GM18519 (cell line): ENCODE measurements around the gene AMOT.
A peak's percentile ranks its signal among the peaks of the same experiment; 100 is the strongest.

ENCODE experiments used
- ATAC-seq: cut with Tn5 transposase; IDR thresholded peaks from one replicate; pipeline ENCODE4 v1.9.1; 2021; ENCODE audit warnings: mild to moderate bottlenecking, moderate library complexity; ENCODE audit not compliant: unreplicated experiment, low FRiP score

The AMOT gene

GRCh38 chrX:112808007-112808406 is 32.6 kb downstream of the AMOT start:
- ATAC-seq: no peak

GRCh38 chrX:112803060-112803459 is 37.6 kb downstream of the AMOT start:
- ATAC-seq: no peak

DNA sequence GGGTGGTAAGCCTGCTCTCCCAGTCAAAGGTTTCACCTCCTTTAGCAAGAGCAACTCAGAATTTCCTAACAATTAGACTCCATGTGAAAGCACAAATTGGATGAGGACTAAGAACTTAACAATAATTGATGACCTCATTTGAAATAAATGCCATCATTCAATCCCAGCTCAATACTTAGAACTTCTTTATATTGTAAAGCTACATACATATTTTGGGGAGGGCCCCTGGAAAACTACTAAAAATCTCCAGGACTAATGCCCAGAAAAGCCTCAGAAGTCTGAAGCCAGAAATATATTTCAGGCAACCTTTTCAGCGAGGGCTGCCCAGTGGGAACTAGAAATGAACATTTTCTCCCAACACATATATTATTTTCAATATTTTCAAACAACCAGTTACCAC is 38.1 kb downstream of the AMOT start:
- no peak for ATAC-seq

DNA sequence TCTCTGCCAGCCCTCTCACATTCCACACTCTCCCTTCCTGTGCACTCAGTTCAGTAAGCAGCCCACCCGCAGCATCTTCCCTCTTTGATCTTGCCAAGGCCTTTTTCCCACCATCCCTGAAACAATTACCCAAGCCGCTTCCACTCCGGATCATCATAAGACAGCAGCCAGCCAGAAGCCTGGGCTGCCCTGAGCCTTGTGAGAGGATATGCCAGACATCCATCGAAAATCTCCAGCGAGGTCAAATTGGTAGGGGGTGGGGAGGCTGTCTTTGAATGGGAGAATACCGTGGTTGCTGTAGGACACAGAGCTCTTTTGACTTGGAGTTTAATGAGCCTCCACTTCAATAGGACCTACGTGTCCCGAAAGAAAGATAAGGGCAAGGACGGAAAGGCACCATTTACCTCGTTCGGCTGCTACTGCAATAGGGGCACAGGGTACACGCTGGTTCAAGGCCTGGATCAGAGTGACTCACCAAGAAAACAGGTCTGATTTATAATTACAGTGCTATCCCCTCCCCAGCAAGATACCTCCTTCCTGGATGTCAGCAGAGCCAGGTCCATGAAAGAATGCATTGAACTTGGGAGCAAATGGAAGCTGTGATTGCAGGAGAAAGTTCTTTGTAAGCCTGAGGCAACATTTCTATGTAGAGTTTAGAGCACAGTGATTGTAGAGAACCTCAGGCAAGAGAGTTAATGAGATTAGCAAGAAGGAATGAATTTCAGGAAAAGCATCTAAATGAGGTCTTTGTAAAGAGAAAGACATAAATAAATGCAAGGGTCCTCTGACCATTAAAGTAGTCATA is 39.5 kb downstream of the AMOT start:
- no peak for ATAC-seq

GRCh38 chrX:112799425-112799824 is 41.2 kb downstream of the AMOT start:
- no peak for ATAC-seq

GRCh38 chrX:112798736-112799135 is 41.9 kb downstream of the AMOT start:
- no peak for ATAC-seq

GRCh38 chrX:112789931-112790330 is 50.7 kb downstream of the AMOT start:
- no peak for ATAC-seq

DNA sequence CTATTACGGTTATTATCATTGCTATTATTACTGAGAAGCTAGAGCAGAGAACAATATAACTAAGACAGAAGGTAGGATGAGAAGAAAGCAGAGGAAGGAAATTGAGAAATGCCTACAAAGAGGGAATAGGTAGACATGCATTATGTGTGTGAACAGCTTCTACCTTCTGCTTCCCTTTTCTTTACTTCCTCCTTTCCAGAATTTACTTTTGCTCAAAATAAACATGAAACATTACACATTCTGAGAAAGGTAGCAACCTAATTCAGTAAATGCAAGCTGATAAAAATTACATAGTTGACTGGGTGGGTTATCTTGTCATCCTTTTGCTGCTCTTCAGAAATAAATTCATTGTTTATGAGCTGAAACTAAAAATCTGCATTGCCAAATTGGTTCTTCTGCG is 54.6 kb downstream of the AMOT start:
- ATAC-seq: no peak

DNA sequence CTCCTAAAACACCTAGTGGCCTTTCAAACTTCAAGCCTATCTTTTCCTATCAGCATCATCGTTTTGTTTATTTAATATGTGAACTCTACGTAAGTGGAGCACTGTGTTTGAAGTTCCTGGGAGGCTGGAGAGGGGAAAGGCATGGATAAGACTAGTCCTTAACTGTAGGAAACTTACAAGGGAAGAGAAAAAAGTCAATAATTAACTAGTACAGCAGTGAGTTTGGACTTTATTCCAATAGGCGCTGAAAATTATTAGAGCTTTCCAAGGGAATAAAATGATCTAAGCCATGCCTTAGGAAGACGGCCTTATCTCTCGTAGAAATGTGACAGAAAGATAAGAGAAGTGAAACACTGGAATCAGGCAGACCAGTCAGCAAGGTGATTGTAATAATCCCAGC is 55.3 kb downstream of the AMOT start:
- no peak for ATAC-seq

DNA sequence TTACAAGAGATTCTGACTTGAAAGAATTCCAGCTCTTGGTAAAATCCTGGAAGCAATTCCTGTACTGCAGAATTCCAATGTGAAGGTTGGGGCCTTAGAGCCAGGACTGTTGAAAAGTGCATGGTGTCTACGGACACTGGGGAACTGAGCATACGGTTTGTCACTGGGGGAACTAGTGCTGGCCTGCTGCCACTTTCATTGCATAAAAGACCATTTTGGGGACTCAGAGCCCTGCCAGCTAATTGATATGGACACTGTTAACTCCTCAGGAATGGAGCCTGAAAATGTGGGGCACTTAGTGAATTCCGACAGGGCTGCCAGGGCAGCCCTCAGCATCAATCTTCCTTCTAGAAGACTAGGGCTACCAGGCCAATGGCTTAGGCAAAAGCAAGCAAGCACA is 55.9 kb downstream of the AMOT start:
- ATAC-seq: no peak

- ATAC-seq: no peak
Measured at GRCh38 chrX:112779139-112779538, 61.5 kb downstream of the AMOT start.

DNA sequence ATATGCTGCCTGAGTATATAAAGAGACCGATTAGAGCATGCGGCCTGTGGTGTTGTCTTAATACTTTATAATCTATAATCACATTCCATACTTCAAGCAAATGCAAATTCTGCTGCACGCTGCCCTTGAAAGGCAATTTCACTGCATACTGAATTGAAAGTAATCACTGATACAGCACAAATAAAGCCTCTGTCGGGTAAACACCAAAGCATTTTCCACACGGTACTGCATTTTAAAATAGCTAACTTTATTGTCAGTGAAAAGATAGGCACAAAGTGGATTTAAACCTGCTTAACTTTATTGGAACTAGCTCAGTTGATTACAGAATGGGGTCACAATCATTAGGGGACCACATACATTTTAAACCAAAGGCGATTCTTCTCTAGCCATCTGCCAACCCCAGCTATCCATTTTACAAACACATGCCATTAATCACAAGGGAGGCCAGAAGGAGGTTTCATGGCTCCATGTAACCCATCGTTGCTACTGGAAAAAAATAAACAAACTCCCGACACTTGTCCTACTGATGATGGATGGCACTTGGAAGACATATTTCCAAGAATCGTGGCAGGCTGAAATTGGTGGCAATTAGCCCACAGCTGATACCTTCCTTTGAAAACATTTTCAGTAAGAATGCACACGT is 65.9 kb downstream of the AMOT start:
- no peak for ATAC-seq

GRCh38 chrX:112774142-112774541 is 66.5 kb downstream of the AMOT start:
- no peak for ATAC-seq

DNA sequence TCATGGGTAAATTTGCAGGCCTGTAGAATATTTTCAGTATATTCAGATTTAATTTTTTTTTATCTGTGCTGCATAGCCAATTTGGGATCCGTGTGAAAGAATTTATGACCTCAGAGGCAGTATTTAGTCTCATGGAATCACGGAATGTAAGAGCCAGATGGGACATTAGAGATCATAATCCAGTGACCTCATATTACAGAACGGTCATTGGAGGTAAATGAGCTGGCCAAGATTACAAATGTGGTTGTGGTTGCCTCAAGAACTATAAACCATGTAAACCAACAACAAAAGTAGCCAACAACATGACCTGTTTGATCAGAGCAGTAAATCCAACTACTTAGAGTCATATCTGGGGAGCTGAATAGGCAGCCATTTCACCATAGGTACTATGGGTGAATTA is 71.6 kb downstream of the AMOT start:
- ATAC-seq: no peak

DNA sequence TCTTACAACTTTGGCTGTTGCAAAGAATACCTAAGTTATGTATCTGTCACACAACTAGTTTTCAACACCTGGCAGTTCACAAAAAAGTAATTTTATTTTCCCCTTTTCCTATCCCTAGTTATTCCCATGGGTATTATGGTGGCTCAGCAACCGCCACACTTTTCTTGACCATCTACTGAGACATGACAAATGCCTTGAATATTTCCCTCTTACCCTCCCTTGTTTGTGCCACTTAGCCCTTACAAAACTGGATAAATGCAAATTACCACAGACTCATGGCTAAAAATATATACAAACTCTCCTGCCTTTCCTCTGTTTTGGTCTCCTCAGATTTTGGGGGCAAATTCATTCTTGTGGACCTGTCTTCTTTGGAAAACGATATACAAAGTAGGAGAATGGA is 72.1 kb downstream of the AMOT start:
- ATAC-seq: no peak

DNA sequence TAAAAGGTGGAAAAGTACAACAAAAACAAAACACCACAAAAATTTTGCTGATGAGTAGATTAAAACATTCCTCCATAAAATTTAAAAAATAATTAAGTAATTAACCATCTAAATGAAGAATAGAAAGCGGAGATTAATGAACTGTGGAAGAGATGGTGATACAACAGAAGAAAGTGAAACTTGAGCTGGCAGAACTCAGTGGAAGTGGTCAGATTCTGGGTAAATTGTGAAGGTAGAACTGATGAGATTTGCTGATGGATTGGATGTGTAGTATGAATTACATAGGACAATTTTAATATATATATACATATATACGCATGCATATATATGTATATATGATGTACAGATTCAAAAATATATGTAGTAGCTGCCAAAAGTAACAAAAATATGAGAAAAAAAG is 73.9 kb downstream of the AMOT start:
- peak; percentile 51 for ATAC-seq

GRCh38 chrX:112761242-112762207 is 79.1 kb downstream of the AMOT start:
- ATAC-seq: peak; percentile 72

- ATAC-seq: peak; percentile 63
Measured at GRCh38 chrX:112760697-112761096, 79.9 kb downstream of the AMOT start.

GRCh38 chrX:112759966-112760365 is 80.7 kb downstream of the AMOT start:
- ATAC-seq: no peak

DNA sequence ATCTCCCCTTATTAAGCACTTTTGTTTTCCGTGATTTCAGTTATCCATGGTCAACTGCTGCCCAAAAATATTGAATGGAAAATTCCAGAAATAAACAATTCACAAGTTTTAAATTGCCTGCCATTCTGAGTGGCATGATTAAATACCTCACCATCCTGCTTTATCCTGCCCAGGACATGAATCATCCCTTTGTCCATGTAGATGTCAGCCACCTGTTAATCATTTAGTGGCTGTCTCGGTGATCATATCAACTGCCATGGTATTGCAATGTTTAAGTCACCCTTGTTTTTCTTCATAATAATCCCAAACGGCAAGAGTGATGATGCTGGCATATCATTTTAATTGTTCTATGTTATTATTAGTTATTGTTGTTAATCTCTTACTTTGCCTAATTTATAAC is 81.1 kb downstream of the AMOT start:
- ATAC-seq: no peak

DNA sequence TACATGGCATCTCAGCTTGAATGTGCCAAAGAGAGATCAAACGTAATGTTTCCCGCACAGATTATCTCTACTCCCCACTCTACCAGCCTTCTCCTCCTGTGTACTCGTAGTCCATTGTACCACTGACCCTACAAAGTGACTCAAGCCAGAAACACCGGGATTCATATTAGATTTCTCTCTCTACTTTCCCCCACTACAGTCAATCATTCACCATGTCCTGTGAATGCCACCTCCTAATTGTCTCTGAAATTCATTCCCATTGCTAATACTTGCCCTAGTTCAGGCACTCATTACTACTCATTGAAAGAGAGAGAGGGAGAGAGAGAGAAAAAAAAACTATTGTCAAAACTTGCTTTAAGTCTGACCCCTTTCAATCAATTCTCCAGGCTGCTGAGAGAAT is 82.7 kb downstream of the AMOT start:
- no peak for ATAC-seq
